Brain microvascular endothelial cell (primary cell): Measurements from ENCODE around the gene TGFA.

Experiments
- DNase-seq: peaks from one replicate; pipeline ENCODE4 v3.0.0-alpha.2; 2020
- H3K27ac ChIP-seq: fragments of 250-450 bp; sonication (Bioruptor Pico); 2 replicates; pipeline ENCODE4 v1.5.1; 2020; ENCODE audit warnings: mild to moderate bottlenecking, moderate library complexity
- H3K27me3 ChIP-seq: fragments of 250-450 bp; sonication (Bioruptor Pico); replicated peaks from 2 replicates; pipeline ENCODE4 v1.5.1; 2020; ENCODE audit warnings: mild to moderate bottlenecking
- H3K36me3 ChIP-seq: fragments of 250-450 bp; sonication (Bioruptor Pico); replicated peaks from 2 replicates; pipeline ENCODE4 v1.5.1; 2020; ENCODE audit warnings: mild to moderate bottlenecking
- H3K4me3 ChIP-seq: 2 replicates; pipeline ENCODE4 v1.5.1; 2011; ENCODE audit warnings: low read depth, mild to moderate bottlenecking, control low read depth, low read length, moderate library complexity
- in situ Hi-C: cut with HindIII; loops from 2 replicates; pipeline ENCODE4 v1.10.0; 2017; ENCODE audit warnings: low sequenced_read_pairs, low pct_ligation_motif_present
- TF ChIP-seq, protein P1 (sequence below): IDR thresholded peaks from 2 replicates; pipeline ENCODE4 v1.5.1; 2011; ENCODE audit warnings: low read depth, mild to moderate bottlenecking, moderate library complexity, low read length, control low read depth, inconsistent platforms; ENCODE audit errors: missing control alignments

The TGFA gene

DNA sequence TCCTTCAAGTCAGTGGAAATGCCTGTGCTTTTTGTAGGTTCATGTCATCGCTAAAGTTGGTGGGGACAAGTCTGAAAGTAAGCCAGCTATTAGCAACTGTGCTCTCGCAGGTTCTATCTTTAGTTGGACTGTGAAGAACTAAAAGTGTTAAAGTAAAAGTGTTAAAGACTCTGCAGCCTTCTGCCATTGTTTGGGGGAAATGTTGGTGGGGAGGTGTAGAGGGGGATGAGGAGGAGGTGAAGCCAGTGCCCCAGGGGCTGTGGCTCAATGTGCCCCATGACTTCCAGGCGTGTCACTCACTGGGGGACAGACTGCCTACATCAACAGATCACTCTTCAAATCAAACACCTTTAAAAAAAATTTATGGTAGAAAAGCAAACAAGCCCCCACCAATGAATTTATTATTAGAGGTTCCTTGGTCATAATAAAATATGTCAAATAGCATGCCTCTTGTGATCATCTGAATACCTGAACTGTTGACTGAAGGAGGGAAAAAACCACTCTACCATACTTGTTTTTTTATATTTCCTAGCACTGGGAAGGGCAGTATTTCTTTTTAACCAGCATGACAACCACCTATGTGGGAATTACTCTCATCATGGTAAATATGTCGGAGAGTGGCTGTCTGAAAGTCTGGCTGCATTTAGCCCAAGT is 19.3 kb downstream of the TGFA start:
- Histone ChIP-seq H3K27ac (no peak overlapping the region), H3K4me3 (no peak overlapping the region), H3K36me3 (no peaks in the 10 kb centered on the region), H3K27me3 (no peaks in the 10 kb centered on the region)
- no peak for DNase-seq
- in situ Hi-C loops, result no loop called here
- TF ChIP-seq, protein P1, sequence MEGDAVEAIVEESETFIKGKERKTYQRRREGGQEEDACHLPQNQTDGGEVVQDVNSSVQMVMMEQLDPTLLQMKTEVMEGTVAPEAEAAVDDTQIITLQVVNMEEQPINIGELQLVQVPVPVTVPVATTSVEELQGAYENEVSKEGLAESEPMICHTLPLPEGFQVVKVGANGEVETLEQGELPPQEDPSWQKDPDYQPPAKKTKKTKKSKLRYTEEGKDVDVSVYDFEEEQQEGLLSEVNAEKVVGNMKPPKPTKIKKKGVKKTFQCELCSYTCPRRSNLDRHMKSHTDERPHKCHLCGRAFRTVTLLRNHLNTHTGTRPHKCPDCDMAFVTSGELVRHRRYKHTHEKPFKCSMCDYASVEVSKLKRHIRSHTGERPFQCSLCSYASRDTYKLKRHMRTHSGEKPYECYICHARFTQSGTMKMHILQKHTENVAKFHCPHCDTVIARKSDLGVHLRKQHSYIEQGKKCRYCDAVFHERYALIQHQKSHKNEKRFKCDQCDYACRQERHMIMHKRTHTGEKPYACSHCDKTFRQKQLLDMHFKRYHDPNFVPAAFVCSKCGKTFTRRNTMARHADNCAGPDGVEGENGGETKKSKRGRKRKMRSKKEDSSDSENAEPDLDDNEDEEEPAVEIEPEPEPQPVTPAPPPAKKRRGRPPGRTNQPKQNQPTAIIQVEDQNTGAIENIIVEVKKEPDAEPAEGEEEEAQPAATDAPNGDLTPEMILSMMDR, result no peak

DNA sequence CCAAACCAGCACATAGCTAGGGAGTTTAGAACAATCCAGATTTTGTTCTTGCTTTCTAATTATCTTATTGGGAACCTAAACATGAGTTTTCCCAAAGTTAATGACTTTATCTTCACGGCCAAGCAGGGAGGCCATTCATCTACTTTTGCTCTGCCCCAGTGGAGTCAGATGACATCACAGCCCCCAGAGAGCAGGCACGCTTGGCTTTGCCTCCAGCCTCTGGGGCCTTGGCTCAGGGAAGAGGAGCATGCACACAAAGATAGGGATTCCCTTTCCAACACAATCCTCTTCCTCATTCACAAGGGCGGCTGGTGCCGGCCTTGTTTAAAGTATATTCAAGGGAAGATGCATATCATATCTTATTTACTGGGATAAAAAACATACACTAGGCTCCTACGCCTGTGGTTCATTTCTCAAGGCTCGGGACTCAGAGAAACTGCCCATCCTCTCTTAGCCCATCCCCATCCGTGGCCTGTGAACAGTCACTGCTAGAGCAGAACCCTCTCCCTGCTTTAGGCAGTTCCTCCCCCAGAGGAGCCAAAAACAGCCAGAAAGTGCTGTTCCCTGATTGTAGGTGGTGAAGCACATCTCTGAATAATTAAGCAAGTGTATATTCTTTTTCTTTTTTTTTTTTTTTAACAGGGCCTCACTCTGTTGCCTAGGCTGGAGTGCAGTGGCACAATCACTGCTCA is 21.2 kb downstream of the TGFA start:
- Histone ChIP-seq H3K27ac (no peak overlapping the region), H3K36me3 (no peaks in the 10 kb centered on the region), H3K4me3 (no peak overlapping the region), H3K27me3 (no peaks in the 10 kb centered on the region)
- in situ Hi-C loops, result no loop called here
- DNase-seq, result no peak
- TF ChIP-seq, protein P1, result no peak

DNA sequence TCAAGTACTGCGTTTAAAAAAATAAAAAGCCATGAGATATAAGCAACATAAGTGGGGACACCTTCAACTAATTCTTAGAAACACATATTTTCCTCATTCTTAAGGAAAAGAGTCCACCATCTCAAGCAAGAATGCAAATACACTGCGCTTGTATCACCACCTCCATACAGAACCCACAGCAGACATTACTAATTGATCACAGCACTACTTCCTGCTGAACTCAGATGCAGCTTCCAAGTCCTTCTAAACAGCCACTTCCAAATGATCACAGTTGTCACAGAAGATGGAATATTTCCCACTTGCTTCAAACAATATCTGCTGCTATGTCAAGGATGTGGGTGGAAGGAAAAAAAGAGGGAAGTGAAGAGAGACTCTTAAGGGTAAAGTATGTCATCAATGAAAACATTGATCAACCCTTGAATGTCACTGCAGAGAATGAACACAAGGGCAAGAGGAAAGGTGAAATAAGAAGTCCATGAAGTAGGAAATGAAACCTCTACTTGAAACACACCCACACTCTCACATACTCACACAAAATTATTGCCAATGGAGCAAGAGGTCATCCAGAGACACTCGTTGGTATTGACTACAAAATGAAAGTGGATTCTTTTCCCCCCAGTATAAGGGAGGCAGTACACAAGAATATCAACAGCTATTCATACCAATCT is 22.1 kb downstream of the TGFA start:
- no peak for DNase-seq
- no peaks in the 10 kb centered on the region for H3K36me3 ChIP-seq
- H3K27ac ChIP-seq, result no peak overlapping the region
- TF ChIP-seq, protein P1, result no peak
- in situ Hi-C loops, result no loop called here
- H3K27me3 ChIP-seq, result no peaks in the 10 kb centered on the region
- H3K4me3 ChIP-seq, result no peak overlapping the region

DNA sequence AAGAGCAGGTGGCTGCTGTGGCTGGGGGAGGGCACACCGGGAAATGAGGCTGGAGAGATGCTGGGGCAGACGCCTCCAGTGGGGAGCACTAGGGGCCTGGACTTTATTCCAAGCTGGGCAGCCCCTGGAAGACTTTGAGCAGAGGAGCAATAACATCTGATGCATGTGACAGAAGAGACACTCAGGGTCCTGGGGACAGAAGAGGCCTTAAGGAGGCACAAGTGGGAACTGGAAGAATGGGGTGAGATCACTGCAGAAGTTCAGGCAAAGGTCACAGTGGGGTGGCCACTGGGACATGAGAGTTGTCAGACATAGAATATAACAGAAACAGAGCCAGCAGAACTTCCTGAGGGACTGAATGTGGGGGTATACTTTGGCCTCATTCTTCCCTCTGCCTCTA is 24.0 kb downstream of the TGFA start:
- H3K4me3 ChIP-seq, result no peak overlapping the region
- H3K27ac ChIP-seq, result no peak overlapping the region
- TF ChIP-seq, protein P1, result no peak
- no peaks in the 10 kb centered on the region for H3K27me3 ChIP-seq
- no peak for DNase-seq
- no peaks in the 10 kb centered on the region for H3K36me3 ChIP-seq
- in situ Hi-C loops, result no loop called here

DNA sequence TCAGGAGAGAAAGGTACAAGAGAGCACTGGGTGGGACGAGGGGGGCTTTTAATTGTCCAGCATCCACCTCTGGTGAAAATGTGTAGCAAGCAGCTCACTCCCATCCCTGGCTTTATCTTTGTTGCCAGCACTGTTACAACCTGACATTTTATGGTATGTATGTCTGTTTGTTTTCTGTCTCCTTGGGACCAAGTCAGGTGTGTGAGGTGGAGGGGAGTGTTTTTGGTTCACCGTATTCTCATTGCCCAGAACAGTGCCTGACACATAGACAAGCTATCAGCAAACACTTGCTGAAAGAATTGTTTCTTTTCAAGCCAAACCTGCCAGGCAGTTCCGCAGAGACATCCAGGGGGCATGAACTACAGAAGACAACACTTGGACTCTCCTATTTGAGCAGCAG is 24.7 kb downstream of the TGFA start:
- no peak overlapping the region for H3K27ac ChIP-seq
- H3K36me3 ChIP-seq, result no peaks in the 10 kb centered on the region
- DNase-seq, result no peak
- TF ChIP-seq, protein P1, result no peak
- in situ Hi-C loops, result no loop called here
- H3K4me3 ChIP-seq, result no peak overlapping the region
- H3K27me3 ChIP-seq, result no peaks in the 10 kb centered on the region
